H1 (cell line): ENCODE results near the gene MPND. TPM values are rescaled to one million over a fixed set of nuclear protein-coding genes. Genes with fewer than 3 reads are reported as not detected.

ENCODE experiments used
- ASH2L ChIP-seq: fragments of 200-600, 300-600 bp; sonication (generic); IDR thresholded peaks from one replicate; pipeline ENCODE4 v1.7.1; 2017; ENCODE audit warnings: low read length
- CHD2 ChIP-seq: IDR thresholded peaks from 2 replicates; pipeline ENCODE4 v1.6.1; 2012; ENCODE audit warnings: low read length, improper control_type of control experiment
- CHD7 ChIP-seq: fragments of 300-600 bp; sonication (generic); IDR thresholded peaks from 2 replicates; pipeline ENCODE4 v1.7.1; 2012; ENCODE audit warnings: low read length, moderate library complexity, mild to moderate bottlenecking, inconsistent platforms; ENCODE audit not compliant: insufficient replicate concordance
- CREB1 ChIP-seq: IDR thresholded peaks from 2 replicates; pipeline ENCODE4 v1.6.1; 2012; ENCODE audit warnings: inconsistent platforms
- GABPA ChIP-seq: IDR thresholded peaks from 2 replicates; pipeline ENCODE4 v1.6.1; 2011; ENCODE audit warnings: mild to moderate bottlenecking, low read length, moderate library complexity, borderline replicate concordance; ENCODE audit not compliant: insufficient read depth
- JUN ChIP-seq: IDR thresholded peaks from 2 replicates; pipeline ENCODE4 v1.6.1; 2011; ENCODE audit warnings: low read depth, mild to moderate bottlenecking, improper control_type of control experiment, low read length
- KDM1A ChIP-seq: fragments of 200-600, 300-600 bp; sonication (generic); IDR thresholded peaks from 2 replicates; pipeline ENCODE4 v1.7.1; 2016; ENCODE audit warnings: mild to moderate bottlenecking, low read length, borderline replicate concordance
- SIN3A ChIP-seq, 2 experiments: IDR thresholded peaks in 1 of 2; conservative IDR thresholded peaks in 1 of 2; 2 replicates each; pipeline ENCODE4 v1.6.1; 2011 to 2012; ENCODE audit warnings: low read length in 2 of 2, improper control_type of control experiment in 1 of 2, low read depth in 1 of 2, mild to moderate bottlenecking in 1 of 2
- SP4 ChIP-seq: IDR thresholded peaks from 2 replicates; pipeline ENCODE4 v1.6.1; 2012; ENCODE audit warnings: low read length, inconsistent platforms
- TBP ChIP-seq: IDR thresholded peaks from 2 replicates; pipeline ENCODE4 v1.6.1; 2011; ENCODE audit warnings: low read depth, low read length, improper control_type of control experiment
- TCF12 ChIP-seq: IDR thresholded peaks from 2 replicates; pipeline ENCODE4 v1.6.1; 2011; ENCODE audit warnings: low read depth, mild to moderate bottlenecking, low read length
- polyA plus RNA-seq, 7 experiments: library from polyadenylated mRNA; depleted of rRNA in 3 of 7; stranded (reverse) in 5 of 7; unstranded in 2 of 7; fragments of >200 nt in 5 of 7; fragments of 200-250 nt in 2 of 7; gene quantifications; 1 replicate in 5 of 7; 2 replicates in 1 of 7; 4 replicates in 1 of 7; pipeline versions ENCODE4 v1.2.1 to v1.2.3, GENCODE V29; 2011 to 2013; ENCODE audit warnings: missing spikeins in 2 of 7, mixed read lengths in 2 of 7
- total RNA-seq: library from RNA; stranded (reverse); fragmentation: NEBNext Ultra II Directional; extraction: Animal tissue kit (Norgen Biotek cat#: 25700); gene quantifications from 2 replicates; pipeline ENCODE4 v1.2.1, GENCODE V29; 2021

MPND gene
- total and polyA plus RNA-seq, 2 of the 8 experiments (the other 6 are each of a cell fraction or from before 2014, with no cell fraction given): 22.9 to 27.7 TPM

DNA sequence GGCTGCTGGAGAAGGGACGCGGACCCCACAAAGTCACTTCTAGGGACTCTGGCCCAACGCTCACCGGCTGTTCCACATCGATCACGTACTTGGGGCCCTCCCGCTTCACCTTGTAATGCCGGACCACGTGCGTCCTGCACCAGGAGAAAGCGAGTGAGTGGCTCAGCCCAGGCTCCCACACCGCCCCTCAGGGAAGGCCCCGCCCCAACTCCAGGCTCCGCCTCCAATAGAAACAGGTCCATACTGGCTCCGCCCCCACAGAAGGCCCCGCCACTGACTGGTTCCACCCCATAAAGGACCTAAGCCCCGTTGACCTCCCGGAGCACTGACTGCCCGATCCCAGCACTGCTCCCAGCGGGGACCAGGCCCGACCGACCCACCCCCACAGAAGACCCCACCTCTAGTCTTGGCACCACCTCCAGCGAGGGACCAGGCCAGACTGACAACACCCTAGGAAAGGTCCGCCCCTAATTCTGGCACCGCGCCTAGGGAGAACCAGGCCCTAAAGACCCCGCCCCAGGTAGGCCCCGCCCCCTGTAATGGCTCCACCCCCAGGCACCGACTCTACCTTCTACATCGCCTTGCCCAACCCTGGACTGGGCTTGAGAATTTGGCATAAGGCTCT, 16.0 kb upstream of the MPND start (continued):
- TF ChIP-seq TCF12 (no peak), TBP (peak; percentile 56), ASH2L (peak; percentile 56), SIN3A (conservative IDR thresholded peaks at IDR 0.05 in 1 of 2, IDR thresholded peaks at IDR 0.05 in 1 of 2; ENCODE audit: low read depth in 1 of 2, low read length in 2 of 2) (peak in 1 of 2 experiments; percentile 77; a peak in 3 of 4 replicates), CHD2 (no peak), KDM1A (no peak), SP4 (peak; percentile 78; the same call in 1 of the 2 replicates), CREB1 (peak; percentile 9; the same call in 1 of the 2 replicates), GABPA (0 out of 2 replicates have a peak, but pooled peaks have one; percentile 4), JUN (no peak), CHD7 (no peak)
